K562 (cell line): Measurements from ENCODE around the gene OVOL3. TPM values are rescaled to one million over a fixed set of nuclear protein-coding genes. Genes with fewer than 3 reads are reported as not detected.

Experiments used
- CAMTA2 ChIP-seq: fragments of 250-450 bp; sonication (Bioruptor Pico); conservative IDR thresholded peaks from 2 replicates; pipeline ENCODE4 v1.5.1; 2022
- MCM3 ChIP-seq: fragments of 450-650 bp; IDR thresholded peaks from 2 replicates; pipeline ENCODE4 v1.6.1; 2016
- NKRF ChIP-seq: fragments of 450-650 bp; IDR thresholded peaks from 2 replicates; pipeline ENCODE4 v1.6.1; 2016; ENCODE audit warnings: borderline replicate concordance
- ZBTB40 ChIP-seq, 2 experiments: fragments of 450-650 bp in 1 of 2; sonication (generic) in 1 of 2; formaldehyde crosslinking in 1 of 2; IDR thresholded peaks; 2 replicates each; pipeline versions ENCODE4 v1.7.1 to v1.9.0; 2016 to 2022; ENCODE audit warnings: inconsistent platforms in 1 of 2, mild to moderate bottlenecking in 1 of 2, missing genetic modification reagents in 1 of 2
- ZMIZ1 ChIP-seq, 2 experiments: fragments of 150-350 bp in 1 of 2; IDR thresholded peaks; 2 replicates each; pipeline ENCODE4 v1.6.1; 2012 to 2016; ENCODE audit warnings: low read depth in 2 of 2, low read length in 2 of 2, mild to moderate bottlenecking in 1 of 2, moderate library complexity in 1 of 2
- ZNF408 ChIP-seq: fragments of 250-450 bp; sonication (Bioruptor Pico); IDR thresholded peaks from 2 replicates; pipeline ENCODE4 v1.4.0; 2020; ENCODE audit warnings: low read depth, mild to moderate bottlenecking, moderate library complexity
- polyA plus RNA-seq, 8 experiments: library from polyadenylated mRNA; depleted of rRNA in 4 of 8; stranded (reverse) in 5 of 8; unstranded in 3 of 8; fragments of >200 nt; fragmentation: Nextera tagmentation in 2 of 8; fragmentation: Illumina TruSeq in 1 of 8; extraction: Ambion mirVana in 2 of 8; extraction: Trizol in 1 of 8; gene quantifications; 2 replicates each; pipeline versions ENCODE4 v1.2.1 to v1.2.3, GENCODE V29; 2011 to 2014; ENCODE audit warnings: inconsistent platforms in 1 of 8, missing spikeins in 1 of 8
- total RNA-seq, 7 experiments: library from RNA; depleted of rRNA in 6 of 7; stranded (reverse); fragments of >200 nt in 6 of 7; fragmentation: Illumina TruSeq in 2 of 7; extraction: Trizol in 2 of 7; gene quantifications; 2 replicates each; pipeline versions ENCODE4 v1.2.1 to v1.2.3, GENCODE V29; 2011 to 2021; ENCODE audit warnings: low replicate concordance in 1 of 7
- TF ChIP-seq, protein P1 (sequence below): fragments of 450-650 bp; IDR thresholded peaks from 2 replicates; pipeline ENCODE4 v1.6.1; 2016; ENCODE audit warnings: low read depth, mild to moderate bottlenecking, moderate library complexity
- TF ChIP-seq, protein P2 (sequence below): fragments of 450-650 bp; IDR thresholded peaks from 2 replicates; pipeline ENCODE4 v1.6.1; 2016

OVOL3 gene
- total and polyA plus RNA-seq, 9 of the 15 experiments (the other 6 are each of a cell fraction or from before 2014, with no cell fraction given): not detected

GRCh38 chr19:36139473-36140303 is 28.7 kb downstream of the OVOL3 start, which contains the start of gene CAPNS1 (continued):
- TF ChIP-seq ZBTB40 (IDR thresholded peaks at IDR 0.05): 0 out of 2 replicates have a peak, but pooled peaks have one; percentile 53
- TF ChIP-seq ZBTB40 (CRISPR knock-in tag; IDR thresholded peaks at IDR 0.05): no peak
- TF ChIP-seq, protein P1, sequence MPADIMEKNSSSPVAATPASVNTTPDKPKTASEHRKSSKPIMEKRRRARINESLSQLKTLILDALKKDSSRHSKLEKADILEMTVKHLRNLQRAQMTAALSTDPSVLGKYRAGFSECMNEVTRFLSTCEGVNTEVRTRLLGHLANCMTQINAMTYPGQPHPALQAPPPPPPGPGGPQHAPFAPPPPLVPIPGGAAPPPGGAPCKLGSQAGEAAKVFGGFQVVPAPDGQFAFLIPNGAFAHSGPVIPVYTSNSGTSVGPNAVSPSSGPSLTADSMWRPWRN: no peak
- TF ChIP-seq, protein P2, sequence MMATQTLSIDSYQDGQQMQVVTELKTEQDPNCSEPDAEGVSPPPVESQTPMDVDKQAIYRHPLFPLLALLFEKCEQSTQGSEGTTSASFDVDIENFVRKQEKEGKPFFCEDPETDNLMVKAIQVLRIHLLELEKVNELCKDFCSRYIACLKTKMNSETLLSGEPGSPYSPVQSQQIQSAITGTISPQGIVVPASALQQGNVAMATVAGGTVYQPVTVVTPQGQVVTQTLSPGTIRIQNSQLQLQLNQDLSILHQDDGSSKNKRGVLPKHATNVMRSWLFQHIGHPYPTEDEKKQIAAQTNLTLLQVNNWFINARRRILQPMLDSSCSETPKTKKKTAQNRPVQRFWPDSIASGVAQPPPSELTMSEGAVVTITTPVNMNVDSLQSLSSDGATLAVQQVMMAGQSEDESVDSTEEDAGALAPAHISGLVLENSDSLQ: peak; percentile 4; the same call in 1 of the 2 replicates
- TF ChIP-seq ZNF408: no peak
- TF ChIP-seq MCM3: no peak
- peak; percentile 88; the same call in 1 of the 2 replicates for TF ChIP-seq CAMTA2 (CRISPR knock-in tag)
- no peak; the same call in 1 of the 2 replicates for TF ChIP-seq NKRF
- peak in 1 of 2 experiments; percentile 27; a peak in 1 of 4 replicates for TF ChIP-seq ZMIZ1 (IDR thresholded peaks at IDR 0.05; ENCODE audit: low read depth in 2 of 2, low read length in 2 of 2)
